Endometrial microvascular endothelial cells (primary cell): ENCODE data around the gene MRTFA. TPM values are rescaled to one million over a fixed set of nuclear protein-coding genes. Genes with fewer than 3 reads are reported as not detected.

Experiments
- in situ Hi-C: cut with HindIII; loops from 2 replicates; pipeline ENCODE4 v1.10.0; 2017; ENCODE audit warnings: low sequenced_read_pairs, low pct_unique_long_range_greater_than_20kb; ENCODE audit errors: inconsistent ontology term
- total RNA-seq: library from RNA; depleted of rRNA; stranded (reverse); fragments of >200 nt; gene quantifications from one replicate; pipeline ENCODE4 v1.2.3, GENCODE V29; 2015; ENCODE audit errors: inconsistent ontology term

Gene MRTFA
- total RNA-seq, 1 donor from 2014 or later: 14.3 TPM

DNA sequence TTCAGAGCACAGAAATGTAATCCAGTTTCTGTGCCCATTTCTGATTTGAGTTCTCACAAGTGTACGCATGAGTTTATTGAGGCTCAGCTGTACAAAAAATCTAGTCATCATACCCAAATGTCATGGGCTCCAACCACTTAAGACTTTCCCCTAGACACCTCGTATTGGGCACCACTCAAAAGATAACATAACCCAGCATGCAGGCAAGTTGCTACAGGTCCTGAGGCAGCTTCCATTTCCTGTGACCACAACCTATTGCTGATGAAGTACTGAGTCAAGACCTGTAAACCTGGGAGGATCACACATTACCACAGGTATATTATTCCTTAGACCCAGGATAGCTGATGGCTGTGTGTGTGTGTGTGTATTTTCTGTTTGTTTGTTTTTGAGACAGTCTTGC is 95.2 kb downstream of the MRTFA start:
- in situ Hi-C loops: loop anchor here (25.0 kb wide), 1 partner anchor 96 kb away; the partner anchor contains the start of gene MRTFA

GRCh38 chr22:40540265-40540664 is 96.3 kb downstream of the MRTFA start:
- in situ Hi-C loops: loop anchor here (25.0 kb wide), 1 partner anchor 97 kb away; the partner anchor contains the start of gene MRTFA

DNA sequence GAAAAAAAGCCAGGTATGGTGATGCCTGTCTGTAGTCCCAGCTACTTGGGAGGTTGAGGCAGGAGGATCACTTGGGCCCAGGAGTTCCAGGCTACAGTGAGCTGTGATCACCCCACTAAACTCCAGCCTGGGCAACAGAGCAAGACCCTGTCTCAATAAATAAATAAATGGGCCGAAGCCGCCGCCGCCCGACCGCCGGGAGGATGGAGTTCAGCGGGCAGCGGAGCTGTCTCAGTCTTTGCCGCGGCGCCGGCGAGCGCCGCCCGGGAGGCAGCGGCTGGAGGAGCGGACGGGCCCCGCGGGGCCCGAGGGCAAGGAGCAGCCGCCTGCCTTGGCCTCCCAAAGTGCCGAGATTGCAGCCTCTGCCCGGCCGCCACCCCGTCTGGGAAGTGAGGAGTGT is 100.4 kb downstream of the MRTFA start:
- in situ Hi-C loops: loop anchor here (25.0 kb wide), 1 partner anchor 101 kb away; the partner anchor contains the start of gene MRTFA

GRCh38 chr22:40535642-40536041 is 100.9 kb downstream of the MRTFA start:
- in situ Hi-C loops: loop anchor here (25.0 kb wide), 1 partner anchor 102 kb away; the partner anchor contains the start of gene MRTFA

GRCh38 chr22:40535189-40535512 is 101.4 kb downstream of the MRTFA start:
- in situ Hi-C loops: loop anchor here (25.0 kb wide), 1 partner anchor 102 kb away; the partner anchor contains the start of gene MRTFA

DNA sequence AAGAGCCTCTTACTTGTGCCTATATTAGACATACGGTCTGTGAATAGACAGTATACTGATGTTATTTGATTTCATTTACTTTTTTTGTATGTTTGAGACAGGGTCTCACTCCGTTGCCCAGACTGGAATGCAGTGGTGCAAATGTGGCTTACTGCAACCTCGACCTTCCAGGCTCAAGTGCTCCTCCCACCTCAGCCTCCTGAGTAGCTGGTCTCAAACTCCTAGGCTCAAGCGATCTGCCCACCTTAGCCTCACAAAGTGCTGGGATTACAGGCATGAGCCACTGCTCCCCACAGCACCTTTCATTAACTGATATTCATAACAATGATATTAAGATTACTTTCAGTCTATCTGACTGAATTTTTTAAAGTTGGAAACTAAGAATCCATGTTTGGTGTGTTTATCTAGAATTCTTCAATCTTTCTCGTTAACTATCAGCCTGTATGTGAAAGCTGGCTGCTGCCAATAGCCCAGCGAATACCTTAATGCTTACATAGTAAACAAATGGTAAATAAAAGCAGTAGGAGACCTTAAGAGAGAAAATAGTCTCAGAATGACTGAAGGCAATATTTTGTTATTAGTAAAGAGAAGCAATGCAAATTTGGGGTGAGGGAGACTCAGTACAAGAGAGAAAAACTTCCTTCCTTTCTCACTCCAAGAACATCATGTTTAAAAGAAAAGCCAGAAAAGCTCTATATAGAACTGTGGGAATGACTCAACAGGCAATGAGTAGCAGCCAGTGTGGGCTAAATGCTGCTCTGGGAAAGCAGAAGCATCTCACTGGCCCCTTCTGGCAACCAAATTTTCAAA is 101.9 kb downstream of the MRTFA start:
- in situ Hi-C loops: loop anchor here (25.0 kb wide), 1 partner anchor 103 kb away; the partner anchor contains the start of gene MRTFA

DNA sequence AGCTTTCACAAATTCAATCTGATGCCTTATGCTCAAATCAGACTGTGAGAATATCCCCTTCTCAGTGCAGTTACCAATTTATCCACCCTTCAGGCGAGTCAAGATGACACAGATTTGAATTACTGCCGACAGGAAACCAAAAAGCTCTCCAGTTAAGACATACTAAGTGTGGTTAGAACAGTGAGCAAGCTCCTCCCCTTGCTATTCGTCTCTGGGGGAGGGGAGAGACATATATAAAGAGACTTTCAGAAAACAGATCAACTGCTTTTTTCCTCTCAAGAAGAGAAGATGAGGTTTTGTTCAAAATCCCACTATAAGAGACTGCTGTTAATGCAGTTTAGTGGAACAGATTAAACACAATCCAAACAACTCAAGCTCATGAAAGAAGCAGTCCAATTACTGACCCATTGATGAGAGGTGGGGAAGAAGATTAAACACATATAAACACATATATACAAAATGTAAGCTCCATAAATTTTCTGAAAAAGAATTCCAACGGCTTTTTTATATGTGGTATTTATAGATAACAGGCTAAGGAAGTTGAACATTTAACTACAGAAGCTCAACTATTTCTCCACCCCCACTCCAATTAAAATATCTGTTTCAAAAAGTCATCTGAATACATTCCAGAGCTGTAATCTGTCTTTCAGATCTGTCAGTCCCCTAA is 102.7 kb downstream of the MRTFA start:
- in situ Hi-C loops: loop anchor here (25.0 kb wide), 1 partner anchor 103 kb away; the partner anchor contains the start of gene MRTFA

DNA sequence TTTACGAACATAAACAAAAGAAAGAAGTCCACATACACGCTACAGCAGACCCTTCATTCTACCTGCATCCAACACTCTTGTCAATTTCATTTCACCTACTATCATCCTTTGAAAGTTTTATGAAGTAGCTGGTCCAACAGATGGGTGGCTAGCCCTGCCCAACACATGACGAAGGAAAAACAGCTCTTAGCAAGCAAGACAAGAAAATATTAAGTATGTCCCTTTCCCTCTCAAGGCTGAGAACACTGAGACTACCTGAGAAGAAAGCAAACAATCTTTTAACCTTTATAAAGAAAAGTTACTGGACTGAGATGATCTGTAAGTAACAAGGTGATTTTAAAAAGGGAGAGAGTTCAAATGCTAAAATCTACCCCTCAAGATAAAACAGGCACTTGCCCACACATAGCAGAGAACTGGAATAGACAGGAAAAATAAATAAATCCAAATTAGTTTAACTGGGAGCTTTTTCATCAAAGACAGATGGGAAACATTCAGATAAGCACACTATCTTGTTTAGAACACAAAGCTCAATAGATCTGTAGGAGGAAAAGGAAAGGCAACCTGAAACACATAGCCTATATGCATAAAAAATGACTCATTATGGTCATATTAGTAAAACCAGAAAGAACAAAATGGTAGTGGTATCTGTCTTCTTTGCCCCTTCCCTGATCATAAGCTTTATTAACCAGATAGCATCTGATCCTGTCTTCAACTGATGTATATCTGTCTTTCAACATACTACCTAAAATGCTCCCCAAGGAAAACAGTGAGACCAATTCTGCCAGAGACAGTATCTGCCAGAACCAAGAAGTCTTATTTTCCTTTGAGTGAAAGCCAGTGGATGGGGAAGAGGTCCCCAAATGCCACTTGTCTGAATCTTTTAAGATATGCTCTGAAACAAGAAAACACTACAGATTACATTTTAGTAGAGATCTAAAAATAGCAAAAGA is 104.3 kb downstream of the MRTFA start:
- in situ Hi-C loops: loop anchor here (25.0 kb wide), 1 partner anchor 105 kb away; the partner anchor contains the start of gene MRTFA

DNA sequence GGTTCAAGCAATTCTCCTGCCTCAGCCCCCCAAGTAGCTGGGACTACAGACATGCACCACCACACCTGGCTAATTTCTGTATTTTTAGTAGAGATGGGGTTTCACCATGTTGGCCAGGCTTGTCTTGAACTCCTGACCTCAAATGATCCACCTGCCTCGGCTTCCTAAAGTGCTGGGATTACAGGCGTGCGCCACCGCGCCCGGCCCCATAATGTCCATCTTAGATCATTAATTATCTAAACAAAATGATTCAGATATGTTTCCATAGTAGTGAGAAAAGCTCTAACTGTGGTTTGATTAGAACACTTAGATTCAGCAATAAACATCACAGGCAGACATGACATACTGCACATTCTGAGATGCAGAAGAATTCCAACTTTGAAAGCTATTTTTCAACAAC is 106.1 kb downstream of the MRTFA start:
- in situ Hi-C loops: loop anchor here (25.0 kb wide), 1 partner anchor 107 kb away; the partner anchor contains the start of gene MRTFA

DNA sequence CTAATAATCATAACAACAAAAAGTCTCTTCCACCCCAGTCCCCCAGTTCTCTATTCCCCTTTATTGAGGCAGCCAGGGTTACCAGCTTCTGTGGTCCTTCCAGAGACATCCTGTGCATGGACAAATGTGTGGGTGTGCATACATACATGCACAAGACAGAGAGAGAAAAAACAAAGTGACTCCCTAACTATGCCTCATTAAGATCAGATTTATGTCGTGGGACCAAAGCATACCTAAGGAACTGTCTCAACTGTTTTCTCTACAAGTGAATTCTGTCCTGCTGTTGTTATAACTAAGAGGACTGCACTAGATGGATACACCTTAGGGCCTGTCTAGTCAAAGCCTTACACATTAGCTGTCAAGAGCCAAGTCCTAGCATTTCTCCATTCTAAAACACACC is 106.7 kb downstream of the MRTFA start:
- in situ Hi-C loops: loop anchor here (25.0 kb wide), 1 partner anchor 107 kb away; the partner anchor contains the start of gene MRTFA

DNA sequence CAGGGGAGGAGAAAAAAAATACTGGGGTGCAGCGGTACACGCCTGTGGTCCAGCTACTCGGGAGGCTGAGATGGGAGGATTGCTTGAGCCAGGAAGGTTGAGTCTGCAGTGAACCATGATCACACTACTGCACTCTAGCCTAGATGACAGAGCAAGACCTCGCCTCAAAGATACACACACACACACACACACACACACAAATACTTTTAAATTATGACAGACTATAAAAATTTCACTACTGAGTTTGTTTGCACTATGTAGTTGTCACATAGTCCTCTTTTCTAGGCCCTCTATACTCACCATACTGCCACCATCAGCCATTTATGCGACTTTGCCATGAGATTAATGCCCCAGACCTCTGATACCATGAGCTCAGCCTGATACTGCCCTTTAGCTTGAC is 109.6 kb downstream of the MRTFA start:
- in situ Hi-C loops: loop anchor here (25.0 kb wide), 1 partner anchor 110 kb away; the partner anchor contains the start of gene MRTFA

GRCh38 chr22:40525250-40525884 is 111.2 kb downstream of the MRTFA start:
- in situ Hi-C loops: loop anchor here (25.0 kb wide), 1 partner anchor 112 kb away; the partner anchor contains the start of gene MRTFA

GRCh38 chr22:40524392-40525249 is 111.9 kb downstream of the MRTFA start:
- in situ Hi-C loops: loop anchor here (25.0 kb wide), 1 partner anchor 113 kb away; the partner anchor contains the start of gene MRTFA

DNA sequence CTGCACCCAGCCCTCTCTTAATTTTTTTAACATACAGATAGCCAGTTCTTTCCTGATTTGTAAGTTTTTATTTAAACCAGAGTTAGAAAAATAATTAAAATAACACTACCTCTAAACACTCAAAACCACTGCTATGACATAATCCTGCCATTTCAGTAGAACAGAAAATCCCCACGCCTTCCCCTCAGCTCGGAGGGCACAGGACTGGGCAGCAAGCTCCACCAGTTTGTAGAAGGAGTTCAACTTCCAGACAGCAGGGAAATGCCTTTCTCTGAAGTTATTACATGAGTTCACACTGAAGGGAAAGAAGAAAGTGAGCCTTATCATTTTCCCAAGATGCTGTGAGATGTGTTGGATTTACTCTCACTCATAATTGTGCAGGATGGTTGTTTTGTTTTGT is 114.4 kb downstream of the MRTFA start:
- in situ Hi-C loops: no loop called here

DNA sequence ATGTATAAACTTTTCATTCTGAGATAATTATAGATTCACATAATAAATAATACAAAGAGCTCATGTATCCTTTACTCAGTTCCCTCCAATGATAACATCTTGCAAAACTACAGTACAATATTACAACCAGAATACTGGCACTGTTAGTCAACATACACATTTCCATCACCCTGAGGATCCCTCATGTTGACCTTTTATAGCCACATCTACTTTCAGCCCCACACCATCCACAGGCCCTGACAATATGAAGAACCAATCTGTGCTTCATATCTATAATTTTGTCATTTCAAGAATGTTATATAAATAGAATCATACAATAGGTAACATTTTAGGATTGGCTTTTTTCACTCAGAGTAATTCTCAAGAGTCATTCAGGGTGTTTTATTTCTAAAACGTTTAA is 115.5 kb downstream of the MRTFA start:
- in situ Hi-C loops: no loop called here

DNA sequence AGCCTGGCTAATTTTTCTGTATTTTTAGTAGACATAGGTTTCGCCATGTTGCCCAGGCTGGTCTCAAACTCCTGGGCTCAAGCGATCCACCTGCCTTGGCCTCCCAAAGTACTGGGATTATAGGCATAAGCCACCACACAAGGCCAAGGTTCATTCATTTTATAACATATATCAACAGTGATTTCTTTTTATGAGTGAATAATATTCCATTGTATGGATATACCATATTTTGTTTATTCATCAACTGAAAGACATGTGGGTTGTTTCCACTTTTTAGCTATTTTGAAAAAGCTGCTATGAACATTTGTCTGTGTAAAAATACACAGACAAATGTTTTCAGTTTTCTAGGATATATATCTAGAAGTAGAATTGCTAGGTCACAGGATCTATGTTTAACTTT is 116.0 kb downstream of the MRTFA start:
- in situ Hi-C loops: no loop called here

- in situ Hi-C loops: loop anchor here (10.0 kb wide), 1 partner anchor 85 kb away; no protein-coding TSS in a partner anchor
These were observed 116.6 kb downstream of the MRTFA start for GRCh38 chr22:40519948-40520331.
